Umbilical cord (tissue), 2 donors: ENCODE results near the gene CHID1. TPM values are rescaled to one million over a fixed set of nuclear protein-coding genes. Genes with fewer than 3 reads are reported as not detected.

Experiments used
- DNase-seq: peaks from one replicate; pipeline ENCODE4 v3.0.0-alpha.2; 2015; ENCODE audit warnings: low spot score
- total RNA-seq: library from RNA; depleted of rRNA; stranded (reverse); fragments of >200 nt; gene quantifications from one replicate; pipeline ENCODE4 v1.2.3, GENCODE V29; 2014; ENCODE audit warnings: low replicate concordance; ENCODE audit not compliant: insufficient read depth

The CHID1 gene
- total RNA-seq, 1 donor from 2014 or later: 69.6 TPM

- no peak for DNase-seq
These were observed 59.5 kb downstream of the CHID1 start for GRCh38 chr11:850775-851763.

GRCh38 chr11:849951-850774 lies 60.4 kb downstream of the CHID1 start:
- no peak for DNase-seq

GRCh38 chr11:849104-849824 lies 61.3 kb downstream of the CHID1 start:
- DNase-seq: no peak

- DNase-seq: no peak
These were observed 62.2 kb downstream of the CHID1 start for GRCh38 chr11:848380-848931.

GRCh38 chr11:847876-848275 lies 62.7 kb downstream of the CHID1 start:
- DNase-seq: no peak

GRCh38 chr11:846496-847098 lies 64.0 kb downstream of the CHID1 start:
- no peak for DNase-seq

GRCh38 chr11:845872-846495 lies 64.6 kb downstream of the CHID1 start:
- DNase-seq: peak; percentile 51

GRCh38 chr11:844693-845644 lies 65.6 kb downstream of the CHID1 start:
- DNase-seq: peak; percentile 96

GRCh38 chr11:843818-844692 lies 66.6 kb downstream of the CHID1 start:
- peak; percentile 97 for DNase-seq

- no peak for DNase-seq
These were observed 67.4 kb downstream of the CHID1 start for GRCh38 chr11:843086-843734.

GRCh38 chr11:842370-843002 lies 68.1 kb downstream of the CHID1 start, which contains the start of the genes POLR2L and TSPAN4:
Gene POLR2L (minus strand): TSS chr11:842529. CDS start chr11:842508, 21 bp downstream.
Gene TSPAN4 (plus strand): TSS chr11:842852. CDS start chr11:850305, 7,453 bp downstream.
- DNase-seq: peak; percentile 90

GRCh38 chr11:841981-842369 lies 68.6 kb downstream of the CHID1 start:
- DNase-seq: no peak

GRCh38 chr11:839875-840617 lies 70.6 kb downstream of the CHID1 start:
- DNase-seq: no peak

GRCh38 chr11:839280-839623 lies 71.4 kb downstream of the CHID1 start:
- DNase-seq: no peak

GRCh38 chr11:838441-839279 lies 72.0 kb downstream of the CHID1 start:
- DNase-seq: no peak

GRCh38 chr11:837990-838307 lies 72.7 kb downstream of the CHID1 start:
- DNase-seq: no peak
